Dermis microvascular lymphatic vessel endothelial cell (primary cell): ENCODE data around the gene ATP1A4. TPM values are rescaled to one million over a fixed set of nuclear protein-coding genes. Genes with fewer than 3 reads are reported as not detected.

Experiments
- DNase-seq, 2 donors: peaks; one replicate each; pipeline versions ENCODE4 v3.0.0 to v3.0.0-alpha.2; 2010; ENCODE audit warnings: low read depth in 2 of 2
- total RNA-seq: library from RNA; depleted of rRNA; stranded (reverse); fragments of >200 nt; gene quantifications from 2 replicates; pipeline ENCODE4 v1.2.1, GENCODE V29; 2014

Gene ATP1A4
- total RNA-seq, 1 donor from 2014 or later = not detected

DNA sequence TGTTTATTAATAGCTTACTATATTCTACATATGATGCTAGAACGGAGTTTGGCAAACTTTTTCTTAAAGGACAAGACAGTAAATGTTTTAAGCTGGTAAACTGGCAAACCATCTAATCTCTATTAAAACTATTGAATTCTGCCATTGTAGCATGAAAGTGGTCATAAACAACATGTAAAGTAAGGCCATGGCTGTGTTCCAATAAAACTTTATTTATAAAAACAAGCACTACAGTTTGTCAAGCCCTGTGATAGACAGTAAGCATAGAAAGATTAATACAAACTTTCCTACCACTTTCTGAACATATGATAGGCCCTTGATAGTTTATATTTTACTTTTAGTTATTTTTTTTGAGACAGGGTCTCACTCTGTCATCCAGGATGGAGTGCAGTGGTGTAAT is 76.2 kb downstream of the ATP1A4 start:
- no peak for DNase-seq

DNA sequence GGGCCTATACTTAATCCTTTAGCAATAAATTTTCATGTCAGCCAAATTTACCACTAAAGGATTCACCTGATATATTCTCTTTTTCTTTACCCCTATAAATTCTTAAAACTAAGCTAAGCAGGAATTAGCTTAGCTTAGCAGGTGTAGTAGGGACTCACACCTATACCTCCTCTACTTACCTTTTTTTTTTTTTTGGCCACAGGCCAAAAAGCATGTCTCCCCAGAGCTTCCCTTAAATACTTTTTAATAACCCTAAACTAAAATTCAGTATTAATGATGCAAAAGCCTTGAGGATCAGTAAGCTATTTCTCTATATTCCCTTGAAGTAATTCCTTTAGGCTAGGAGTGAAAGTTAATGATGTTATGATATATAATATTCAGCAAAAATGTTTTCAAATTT is 77.0 kb downstream of the ATP1A4 start:
- no peak for DNase-seq

DNA sequence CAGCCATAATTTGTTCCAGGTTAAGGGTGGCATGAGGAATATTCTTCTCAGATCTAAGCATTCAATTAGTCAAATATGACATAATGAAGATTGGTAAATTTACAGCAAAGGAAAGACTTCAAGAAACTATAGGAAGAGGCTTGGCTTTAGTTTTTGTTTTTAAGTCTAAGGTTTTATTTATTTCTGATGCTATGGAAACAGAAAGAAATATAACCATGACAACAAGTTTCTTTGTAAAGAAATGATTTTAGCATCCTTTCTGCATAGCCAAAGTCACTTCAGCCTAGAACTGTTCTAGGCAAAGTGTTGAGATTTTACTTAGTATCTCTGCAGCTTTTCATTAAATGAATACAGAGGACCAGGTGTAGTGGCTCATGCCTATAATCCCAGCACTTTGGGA is 81.5 kb downstream of the ATP1A4 start:
- no peak for DNase-seq

Other genes with a start within 250 kb of the ATP1A4 start
- gene TAGLN2, start 226.1 kb upstream of the ATP1A4 start, total RNA-seq = 136 and 182 TPM in 2 replicates
- gene IGSF9, start 206.0 kb upstream of the ATP1A4 start, total RNA-seq = not detected in 2 replicates
- not detected in 2 replicates for gene SLAMF9, start 197.4 kb upstream of the ATP1A4 start, total RNA-seq
- gene PIGM, start 119.6 kb upstream of the ATP1A4 start, total RNA-seq = 2.3 and 3.5 TPM in 2 replicates
- not detected in 2 replicates for gene KCNJ10, start 81.4 kb upstream of the ATP1A4 start, total RNA-seq
- not detected in 2 replicates for gene KCNJ9, start 70.1 kb upstream of the ATP1A4 start, total RNA-seq
- gene IGSF8, start 53.0 kb upstream of the ATP1A4 start, total RNA-seq = 5.6 and 9.2 TPM in 2 replicates
- gene ATP1A2, start 35.8 kb upstream of the ATP1A4 start, total RNA-seq = not detected in 2 replicates
- not detected in 2 replicates for gene CASQ1, start 39.0 kb downstream of the ATP1A4 start, total RNA-seq
- 38.9 and 83.1 TPM in 2 replicates for gene PEA15, start 53.8 kb downstream of the ATP1A4 start, total RNA-seq
- gene DCAF8, start 110.9 kb downstream of the ATP1A4 start, total RNA-seq = 62.1 and 73.6 TPM in 2 replicates
- 24.9 and 29.3 TPM in 2 replicates for gene PEX19, start 133.5 kb downstream of the ATP1A4 start, total RNA-seq
- 214 and 248 TPM in 2 replicates for gene COPA, start 191.6 kb downstream of the ATP1A4 start, total RNA-seq
- 50.7 and 80.0 TPM in 2 replicates for gene NCSTN, start 191.8 kb downstream of the ATP1A4 start, total RNA-seq
- under 0.01 TPM in 1 of 2 replicates, not detected in the other for gene NHLH1, start 215.5 kb downstream of the ATP1A4 start, total RNA-seq
- gene VANGL2, start 249.0 kb downstream of the ATP1A4 start, total RNA-seq = not detected in 2 replicates